Central memory CD8-positive, alpha-beta T cell (primary cell): ENCODE measurements around the gene RAD54L.
A peak's percentile ranks its signal among the peaks of the same experiment; 100 is the strongest.

ENCODE experiments used
- ATAC-seq: fragments of 150-1000 bp; cut with Tn5 transposase; replicated peaks from 2 replicates; pipeline ENCODE4 v1.10.0; 2022; ENCODE audit warnings: mild to moderate bottlenecking, moderate FRiP score, moderate number of reproducible peaks; ENCODE audit not compliant: poor library complexity, severe bottlenecking; ENCODE audit errors: extremely low read depth
- DNase-seq, 2 donors: peaks; one replicate each; pipeline ENCODE4 v3.0.0; 2021; ENCODE audit warnings: low spot score in 2 of 2
- H3K27ac Mint-ChIP-seq: one replicate; pipeline ENCODE4 v1.8.0; 2022; ENCODE audit warnings: low read depth, mild to moderate bottlenecking, moderate library complexity, mixed read lengths
- H3K27me3 Mint-ChIP-seq: one replicate; pipeline ENCODE4 v1.8.0; 2022; ENCODE audit warnings: mixed read lengths
- H3K36me3 Mint-ChIP-seq: one replicate; pipeline ENCODE4 v1.8.0; 2022; ENCODE audit warnings: mild to moderate bottlenecking, moderate library complexity, mixed read lengths; ENCODE audit not compliant: insufficient read depth
- H3K4me1 Mint-ChIP-seq: one replicate; pipeline ENCODE4 v1.8.0; 2022; ENCODE audit warnings: mixed read lengths
- H3K4me3 Mint-ChIP-seq: one replicate; pipeline ENCODE4 v1.8.0; 2022; ENCODE audit warnings: mild to moderate bottlenecking, moderate library complexity, mixed read lengths
- H3K9me3 Mint-ChIP-seq: one replicate; pipeline ENCODE4 v1.8.0; 2022; ENCODE audit warnings: mixed read lengths

RAD54L gene

DNA sequence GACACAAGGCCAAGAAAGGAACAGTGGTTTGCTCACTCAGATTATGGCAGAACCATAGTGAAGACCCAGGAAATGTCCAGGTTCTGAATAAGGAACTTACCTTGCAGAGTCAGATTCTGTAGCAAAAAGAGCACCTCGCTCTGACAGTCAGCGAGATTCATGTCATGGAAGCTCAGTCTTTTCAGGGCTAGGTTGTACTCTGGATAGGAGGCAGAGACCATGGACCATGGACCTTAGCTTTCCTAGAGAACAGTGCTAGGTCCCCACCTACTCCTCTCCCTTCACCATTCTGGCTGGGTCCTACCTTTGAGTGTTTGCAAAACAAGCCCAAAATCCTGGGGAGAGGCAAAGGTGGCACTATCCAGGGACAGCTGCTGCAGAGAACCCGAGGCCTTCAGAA lies 32.5 kb downstream of the RAD54L start:
- no peak overlapping the region for H3K27ac Mint-ChIP-seq
- H3K36me3 Mint-ChIP-seq = peaks cover 21% of the 10 kb centered on the region

DNA sequence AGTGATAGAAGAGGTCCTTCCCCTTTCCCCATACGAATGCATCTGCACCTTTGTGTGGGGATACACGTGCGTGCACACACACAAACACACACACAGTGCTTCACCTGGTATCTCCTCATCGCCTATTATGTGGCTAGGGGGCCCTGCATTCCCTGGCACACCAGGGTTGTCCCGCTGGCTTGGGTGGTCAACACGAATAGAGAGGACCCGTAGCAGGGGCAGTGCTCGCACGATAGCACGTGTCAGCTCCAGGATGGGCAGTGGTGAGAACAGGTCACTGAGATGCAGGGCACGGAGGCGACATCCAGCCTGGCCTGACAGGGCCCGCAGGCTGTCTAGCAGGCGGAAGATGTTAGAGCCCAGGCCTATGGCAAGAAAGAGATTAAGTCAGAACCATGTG lies 33.5 kb downstream of the RAD54L start:
- H3K27me3 Mint-ChIP-seq = no peaks in the 10 kb centered on the region
- peaks cover 8% of the 10 kb centered on the region for H3K4me1 Mint-ChIP-seq
- DNase-seq (no peak), ATAC-seq (no peak)
- no peak overlapping the region for H3K27ac Mint-ChIP-seq
- no peak overlapping the region for H3K4me3 Mint-ChIP-seq
- no peaks in the 10 kb centered on the region for H3K9me3 Mint-ChIP-seq
- peaks cover 21% of the 10 kb centered on the region for H3K36me3 Mint-ChIP-seq

More for the DNA sequence above, 32.5 kb downstream of the RAD54L start:
- peaks cover 2% of the 10 kb centered on the region for H3K4me1 Mint-ChIP-seq
- no peak overlapping the region for H3K4me3 Mint-ChIP-seq
- no peaks in the 10 kb centered on the region for H3K27me3 Mint-ChIP-seq
- DNase-seq = no peak
- H3K9me3 Mint-ChIP-seq = no peaks in the 10 kb centered on the region
- no peak for ATAC-seq

DNA sequence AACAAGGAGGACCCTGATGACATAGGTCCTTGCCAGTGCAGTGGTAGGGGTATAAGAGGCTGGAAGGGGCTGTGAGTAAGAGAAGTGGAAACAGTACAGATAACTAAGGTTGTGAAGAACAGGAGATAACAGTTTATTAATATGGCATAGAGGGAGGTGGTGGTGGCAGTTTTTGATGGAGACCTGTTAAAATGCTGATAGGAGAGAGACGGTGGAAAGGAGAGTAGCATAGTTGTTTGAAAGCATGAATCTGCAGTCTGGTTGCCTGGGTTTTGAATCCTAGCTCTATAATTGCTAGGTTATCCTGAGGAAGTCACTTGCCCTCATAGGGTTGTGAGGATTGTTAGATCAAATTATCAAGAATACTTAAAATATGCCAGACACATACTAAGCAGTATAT lies 36.5 kb downstream of the RAD54L start:
- no peak overlapping the region for H3K27ac Mint-ChIP-seq
- H3K4me3 Mint-ChIP-seq = no peak overlapping the region
- ATAC-seq (no peak), DNase-seq (no peak)
- no peaks in the 10 kb centered on the region for H3K27me3 Mint-ChIP-seq
- peaks cover 15% of the 10 kb centered on the region for H3K4me1 Mint-ChIP-seq
- no peaks in the 10 kb centered on the region for H3K9me3 Mint-ChIP-seq
- peaks cover 16% of the 10 kb centered on the region for H3K36me3 Mint-ChIP-seq

DNA sequence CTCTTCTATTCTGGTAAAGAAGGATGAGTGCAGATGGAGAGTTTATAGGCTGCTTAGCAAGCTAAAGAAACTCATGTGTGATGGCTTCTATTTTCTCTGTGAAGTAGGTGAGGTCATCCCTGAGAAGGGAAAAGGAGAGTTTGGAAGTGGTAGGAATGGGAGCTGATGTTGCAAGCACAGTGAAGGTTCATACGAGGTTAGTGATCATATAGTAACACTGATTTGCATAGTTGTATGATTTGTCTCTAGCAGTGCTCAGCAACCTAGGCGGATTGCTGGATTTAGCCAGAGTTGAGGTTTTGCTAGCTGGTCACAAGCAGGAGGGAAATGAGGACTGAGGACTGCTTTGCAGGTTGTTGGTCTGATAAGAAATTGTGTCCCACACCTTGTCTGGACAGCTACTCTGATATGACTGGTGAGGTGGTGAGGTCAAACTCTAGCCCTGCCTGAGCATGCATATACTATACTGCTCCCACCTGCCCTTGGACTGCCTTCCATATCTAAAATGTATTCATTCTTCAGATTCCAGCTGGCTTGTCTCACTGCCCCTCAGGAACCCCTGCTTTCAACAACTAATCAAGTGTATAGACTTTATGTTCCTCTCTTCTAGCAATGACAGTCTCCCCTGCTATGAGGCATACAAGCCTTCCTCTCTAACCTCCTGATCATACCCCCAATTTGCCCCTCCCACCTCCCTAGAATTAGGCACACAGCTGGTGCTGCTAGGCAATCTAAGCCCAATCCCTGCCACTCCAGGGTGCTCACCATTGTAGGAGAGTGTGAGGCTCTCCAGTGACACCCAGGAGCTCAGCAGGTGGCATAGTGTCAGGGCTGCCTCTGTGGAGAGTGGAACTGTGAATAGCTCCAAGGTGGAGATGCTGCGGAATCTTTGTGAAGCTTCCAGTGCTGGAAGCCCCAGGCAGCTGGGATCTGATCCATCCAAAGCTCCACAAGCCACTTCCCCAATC lies 37.3 kb downstream of the RAD54L start:
- no peak for ATAC-seq
- H3K4me3 Mint-ChIP-seq = no peak overlapping the region
- H3K27me3 Mint-ChIP-seq = no peaks in the 10 kb centered on the region
- no peak for DNase-seq
- H3K27ac Mint-ChIP-seq = peak overlapping the region; percentile 9
- no peaks in the 10 kb centered on the region for H3K9me3 Mint-ChIP-seq
- peaks cover 21% of the 10 kb centered on the region for H3K36me3 Mint-ChIP-seq
- H3K4me1 Mint-ChIP-seq = peaks cover 15% of the 10 kb centered on the region

DNA sequence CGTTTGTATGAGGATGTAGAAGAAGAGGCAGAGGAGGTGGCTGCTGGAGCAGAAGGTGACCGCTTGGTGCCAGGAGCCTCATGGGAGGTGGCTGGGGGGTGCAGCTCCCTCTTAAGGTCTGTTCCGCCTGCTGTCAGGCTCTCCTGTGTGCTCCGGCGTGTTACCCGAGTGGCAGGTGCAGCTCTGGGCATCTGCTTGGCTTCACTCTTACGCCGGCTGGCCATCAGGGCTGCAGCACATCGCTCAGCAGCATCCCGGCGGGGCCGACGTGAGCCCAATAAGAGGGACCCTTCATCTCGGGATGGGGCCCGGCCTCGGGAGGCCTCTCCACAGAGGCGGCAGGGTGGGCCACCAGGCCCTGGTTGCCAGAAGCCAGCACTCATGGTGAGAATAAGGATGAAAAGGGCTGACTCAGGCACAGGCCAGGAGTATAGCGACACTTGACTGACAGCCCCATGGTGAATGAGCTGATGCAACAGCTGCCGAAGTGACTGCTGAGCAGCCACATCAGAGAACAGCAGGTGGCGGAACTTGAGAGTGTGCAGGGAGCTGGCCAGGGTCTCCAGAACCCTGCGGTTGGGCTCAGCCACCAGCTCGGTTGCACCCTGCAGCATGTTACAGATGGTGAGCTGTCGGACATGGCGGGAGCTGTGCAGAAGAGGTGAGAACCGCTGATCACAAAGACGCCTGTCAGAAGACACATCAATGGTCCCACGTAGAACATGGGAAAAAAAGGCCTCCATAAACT lies 38.3 kb downstream of the RAD54L start:
- Mint-ChIP-seq H3K27me3 (no peaks in the 10 kb centered on the region), H3K36me3 (peaks cover 18% of the 10 kb centered on the region), H3K9me3 (no peaks in the 10 kb centered on the region), H3K4me1 (peaks cover 15% of the 10 kb centered on the region), H3K4me3 (no peak overlapping the region), H3K27ac (peak overlapping the region; percentile 9)
- DNase-seq (no peak), ATAC-seq (peak; percentile 60)

DNA sequence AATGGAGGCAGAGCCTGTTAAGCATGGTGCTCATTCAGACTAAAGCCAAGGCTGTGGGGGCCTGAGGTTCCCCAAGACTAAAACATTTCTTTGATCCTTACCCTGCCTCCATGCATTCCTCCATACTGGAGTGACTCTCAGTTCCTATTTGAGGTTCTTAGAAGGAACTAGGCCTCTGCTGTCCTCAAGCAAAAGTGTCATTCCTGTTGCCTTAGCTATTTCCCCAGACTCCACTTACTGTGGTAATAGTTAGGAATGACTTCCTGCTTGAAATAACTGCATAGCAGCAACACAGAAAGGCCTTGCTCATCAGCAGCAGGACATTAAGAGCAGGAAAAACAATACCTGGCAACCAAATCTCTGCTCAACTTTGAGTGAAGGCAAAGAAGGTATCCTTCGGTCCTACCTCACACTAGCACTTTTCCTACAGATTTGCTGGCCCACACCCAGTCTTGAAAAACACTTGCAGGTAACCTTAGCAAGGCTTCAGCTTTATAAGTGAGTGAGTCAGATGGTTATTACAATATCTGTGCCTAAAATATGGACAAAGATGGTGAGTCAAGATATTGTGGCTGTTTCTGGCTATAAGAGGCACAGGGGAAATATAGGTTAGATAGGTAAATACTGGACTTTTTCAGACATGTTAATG lies 41.0 kb downstream of the RAD54L start:
- H3K4me3 Mint-ChIP-seq = no peak overlapping the region
- H3K36me3 Mint-ChIP-seq = peaks cover 12% of the 10 kb centered on the region
- ATAC-seq (no peak), DNase-seq (no peak)
- no peaks in the 10 kb centered on the region for H3K9me3 Mint-ChIP-seq
- no peaks in the 10 kb centered on the region for H3K27me3 Mint-ChIP-seq
- peaks cover 15% of the 10 kb centered on the region for H3K4me1 Mint-ChIP-seq
- H3K27ac Mint-ChIP-seq = no peak overlapping the region

DNA sequence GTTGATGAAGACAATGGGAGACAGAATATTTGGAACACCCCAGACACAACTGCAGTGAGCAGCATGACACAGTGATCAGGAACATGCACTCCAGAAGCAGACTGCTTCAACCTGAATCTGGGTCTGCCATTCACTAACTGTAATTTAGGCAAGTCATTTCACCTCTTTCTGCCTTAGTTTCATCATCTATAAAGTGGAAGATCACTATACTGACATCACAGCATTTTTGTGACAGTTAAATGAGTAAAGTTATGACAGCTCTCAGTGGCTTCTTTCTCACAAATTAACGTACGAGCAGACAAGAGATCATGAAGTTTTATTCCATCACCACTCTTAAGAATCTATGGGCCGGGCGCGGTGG lies 41.6 kb downstream of the RAD54L start:
- no peak overlapping the region for H3K4me3 Mint-ChIP-seq
- no peak overlapping the region for H3K27ac Mint-ChIP-seq
- peaks cover 11% of the 10 kb centered on the region for H3K36me3 Mint-ChIP-seq
- peaks cover 15% of the 10 kb centered on the region for H3K4me1 Mint-ChIP-seq
- H3K9me3 Mint-ChIP-seq = no peaks in the 10 kb centered on the region
- DNase-seq = no peak
- no peak for ATAC-seq
- H3K27me3 Mint-ChIP-seq = no peaks in the 10 kb centered on the region

DNA sequence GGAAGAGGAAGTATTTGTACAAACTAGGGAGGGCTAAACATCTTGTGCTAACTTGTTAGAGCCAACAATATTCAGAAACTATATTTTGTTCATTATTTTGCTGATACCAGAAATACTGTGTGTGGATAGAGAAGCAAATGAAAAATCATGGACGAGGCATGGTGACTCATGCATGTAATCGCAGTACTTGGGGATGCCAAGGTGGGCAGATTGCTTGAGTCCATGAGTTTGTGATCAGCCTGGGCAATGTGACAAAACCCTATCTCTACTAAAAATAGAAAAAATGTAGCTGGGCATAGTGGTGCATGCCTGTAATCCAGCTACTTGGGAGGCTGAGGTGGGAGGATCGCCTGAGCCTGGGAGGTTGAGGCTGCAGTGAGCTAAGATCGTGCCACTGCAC lies 42.4 kb downstream of the RAD54L start:
- ATAC-seq (no peak), DNase-seq (no peak)
- peaks cover 14% of the 10 kb centered on the region for H3K4me1 Mint-ChIP-seq
- no peak overlapping the region for H3K27ac Mint-ChIP-seq
- no peak overlapping the region for H3K4me3 Mint-ChIP-seq
- no peaks in the 10 kb centered on the region for H3K9me3 Mint-ChIP-seq
- H3K36me3 Mint-ChIP-seq = peaks cover 12% of the 10 kb centered on the region
- H3K27me3 Mint-ChIP-seq = no peaks in the 10 kb centered on the region

DNA sequence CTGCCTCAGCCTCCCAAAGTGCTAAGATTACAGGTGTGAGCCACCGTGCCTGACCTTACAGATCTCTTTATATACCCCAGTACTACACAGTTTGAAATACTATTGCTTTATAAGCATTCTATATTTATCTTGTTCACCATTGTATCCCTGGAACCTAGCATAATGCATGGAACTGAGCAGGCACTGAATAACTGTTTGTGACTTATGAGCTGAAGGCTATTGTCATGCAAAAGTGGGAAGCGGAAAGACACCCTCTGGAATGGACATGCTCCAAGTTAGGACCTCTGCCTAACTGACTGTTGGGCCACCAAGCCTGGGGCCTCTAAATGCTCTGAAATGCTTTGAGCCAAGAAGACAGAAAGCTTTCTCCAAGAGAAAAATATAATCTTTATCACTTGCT lies 47.7 kb downstream of the RAD54L start:
- no peak overlapping the region for H3K4me3 Mint-ChIP-seq
- H3K36me3 Mint-ChIP-seq = peaks cover 20% of the 10 kb centered on the region
- H3K27ac Mint-ChIP-seq = no peak overlapping the region
- no peak for DNase-seq
- H3K4me1 Mint-ChIP-seq = peaks cover 2% of the 10 kb centered on the region
- no peak for ATAC-seq
- no peaks in the 10 kb centered on the region for H3K27me3 Mint-ChIP-seq
- no peaks in the 10 kb centered on the region for H3K9me3 Mint-ChIP-seq

DNA sequence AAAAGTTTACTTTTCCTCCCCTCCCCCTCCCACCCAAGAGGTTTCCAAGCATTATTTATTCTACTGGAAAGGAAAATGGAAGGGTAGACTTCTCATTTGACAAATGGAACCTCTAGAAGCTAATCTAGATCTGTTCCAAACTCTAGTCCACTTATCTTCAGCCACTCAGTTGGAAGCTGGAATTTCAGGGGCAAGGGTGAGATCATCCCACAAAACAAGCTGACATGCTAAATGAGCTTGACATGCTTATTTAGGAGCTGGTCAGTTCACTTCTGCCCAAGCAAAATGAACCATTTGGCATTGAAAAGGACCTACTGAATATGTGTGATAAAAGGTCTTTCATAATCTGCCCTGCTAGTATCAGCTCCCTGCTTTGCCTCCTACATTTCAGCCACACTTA lies 50.8 kb downstream of the RAD54L start:
- H3K4me3 Mint-ChIP-seq = no peak overlapping the region
- no peaks in the 10 kb centered on the region for H3K27me3 Mint-ChIP-seq
- ATAC-seq (no peak), DNase-seq (no peak)
- peaks cover 19% of the 10 kb centered on the region for H3K4me1 Mint-ChIP-seq
- H3K9me3 Mint-ChIP-seq = no peaks in the 10 kb centered on the region
- peaks cover 32% of the 10 kb centered on the region for H3K36me3 Mint-ChIP-seq
- H3K27ac Mint-ChIP-seq = no peak overlapping the region

DNA sequence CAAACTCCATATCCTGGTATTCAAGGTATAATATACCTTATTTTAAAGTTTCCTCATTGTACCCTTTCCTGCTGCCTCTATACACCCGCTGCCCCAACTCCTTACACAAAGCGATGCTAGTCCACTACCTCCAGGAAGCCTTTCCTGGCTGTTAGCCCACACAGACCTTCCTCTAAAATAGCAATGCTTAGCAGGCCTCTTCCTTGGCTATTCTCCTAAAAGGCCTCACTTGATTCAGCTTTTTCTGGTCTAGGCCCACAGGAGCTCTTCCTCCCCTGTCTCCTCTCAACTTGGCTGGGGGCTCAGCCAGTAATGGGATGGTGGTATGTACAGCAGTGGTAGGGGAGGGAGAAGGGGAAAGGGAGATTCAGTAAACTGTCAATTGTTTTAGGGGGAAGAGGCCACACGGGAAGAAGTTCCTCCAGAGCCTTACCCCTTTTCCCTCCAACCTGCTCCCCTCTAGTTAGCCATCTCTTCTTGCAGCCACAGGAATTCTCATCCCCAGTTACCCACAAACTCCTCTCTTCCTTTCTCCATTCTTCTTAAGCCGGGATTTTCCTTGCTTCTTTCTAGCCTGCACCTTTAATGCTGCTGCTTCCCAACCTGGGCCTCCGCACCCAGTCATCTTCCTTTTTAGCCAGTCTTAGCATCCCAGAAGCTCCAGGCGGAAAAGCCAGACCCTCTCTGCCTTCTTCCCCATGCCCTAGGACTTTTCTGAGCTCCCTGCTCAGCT lies 53.3 kb downstream of the RAD54L start:
- H3K27me3 Mint-ChIP-seq = no peaks in the 10 kb centered on the region
- peak overlapping the region; percentile 98 for H3K27ac Mint-ChIP-seq
- DNase-seq = no peak
- no peaks in the 10 kb centered on the region for H3K9me3 Mint-ChIP-seq
- peaks cover 24% of the 10 kb centered on the region for H3K36me3 Mint-ChIP-seq
- peaks cover 37% of the 10 kb centered on the region for H3K4me1 Mint-ChIP-seq
- H3K4me3 Mint-ChIP-seq = peak overlapping the region; percentile 99
- no peak for ATAC-seq

DNA sequence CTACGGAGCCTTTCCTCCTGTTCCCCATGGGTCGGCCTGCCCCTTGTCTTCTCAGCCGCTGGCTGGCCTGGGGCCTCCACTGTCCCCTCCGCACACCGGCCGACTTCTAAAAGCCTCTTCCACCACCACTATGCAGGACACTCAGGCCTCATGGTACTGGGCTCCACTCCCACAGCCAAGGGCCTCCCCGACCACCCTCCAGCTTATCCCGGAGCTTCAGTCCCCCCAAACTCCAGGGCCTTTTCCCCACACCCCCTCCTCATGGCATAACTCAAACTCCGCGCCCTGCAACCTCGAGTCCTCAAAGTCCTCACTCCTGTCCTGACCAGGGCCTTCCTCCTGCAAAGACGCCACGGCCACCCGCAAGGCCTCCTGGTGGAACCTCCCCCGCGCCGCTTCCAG lies 53.8 kb downstream of the RAD54L start:
- Mint-ChIP-seq H3K27ac (peak overlapping the region; percentile 98), H3K36me3 (peaks cover 24% of the 10 kb centered on the region), H3K4me1 (peaks cover 37% of the 10 kb centered on the region), H3K4me3 (peak overlapping the region; percentile 99), H3K9me3 (no peaks in the 10 kb centered on the region), H3K27me3 (no peaks in the 10 kb centered on the region)
- no peak for ATAC-seq
- no peak for DNase-seq
